HepG2 (cell line): ENCODE data around the gene C1RL. TPM values are rescaled to one million over a fixed set of nuclear protein-coding genes. Genes with fewer than 3 reads are reported as not detected.

Experiments used
- CREB1 ChIP-seq, 2 experiments: fragments of 450-650 bp in 1 of 2; IDR thresholded peaks; 2 replicates each; pipeline ENCODE4 v1.6.1; 2016 to 2017; ENCODE audit warnings: control low read depth in 1 of 2, mild to moderate bottlenecking in 1 of 2, missing compliant biosample characterization in 1 of 2, missing genetic modification characterization in 1 of 2
- FOSL2 ChIP-seq: sonication (generic); formaldehyde crosslinking; IDR thresholded peaks from 2 replicates; pipeline ENCODE4 v1.4.0; 2020; ENCODE audit warnings: missing genetic modification reagents
- GATAD2A ChIP-seq: IDR thresholded peaks from 2 replicates; pipeline ENCODE4 v1.6.1; 2016
- GLMP ChIP-seq: sonication (generic); formaldehyde crosslinking; IDR thresholded peaks from 2 replicates; pipeline ENCODE4 v1.9.0; 2021; ENCODE audit warnings: missing genetic modification reagents, mild to moderate bottlenecking, borderline replicate concordance
- HOXA7 ChIP-seq: sonication (generic); formaldehyde crosslinking; IDR thresholded peaks from 2 replicates; pipeline ENCODE4 v1.8.1; 2022; ENCODE audit warnings: mild to moderate bottlenecking, missing genetic modification reagents, moderate library complexity
- LRRFIP1 ChIP-seq: sonication (generic); formaldehyde crosslinking; conservative IDR thresholded peaks from 2 replicates; pipeline ENCODE4 v1.4.0; 2020; ENCODE audit warnings: missing genetic modification reagents
- MED13 ChIP-seq: sonication (generic); formaldehyde crosslinking; IDR thresholded peaks from 2 replicates; pipeline ENCODE4 v1.5.0; 2020; ENCODE audit warnings: missing genetic modification reagents
- NAIF1 ChIP-seq: sonication (generic); formaldehyde crosslinking; IDR thresholded peaks from 2 replicates; pipeline ENCODE4 v1.5.0; 2020; ENCODE audit warnings: mild to moderate bottlenecking, missing genetic modification reagents, borderline replicate concordance
- NFRKB ChIP-seq: fragments of 450-650 bp; IDR thresholded peaks from 2 replicates; pipeline ENCODE4 v1.6.1; 2017
- PAF1 ChIP-seq: IDR thresholded peaks from 2 replicates; pipeline ENCODE4 v1.6.1; 2016; ENCODE audit warnings: missing genetic modification reagents, missing compliant biosample characterization
- PBX2 ChIP-seq: IDR thresholded peaks from 2 replicates; pipeline ENCODE4 v1.6.1; 2016; ENCODE audit warnings: control low read depth
- RFX1 ChIP-seq: fragments of 450-650 bp; IDR thresholded peaks from 2 replicates; pipeline ENCODE4 v1.6.1; 2017
- SP2 ChIP-seq: sonication (generic); formaldehyde crosslinking; IDR thresholded peaks from 2 replicates; pipeline ENCODE4 v1.5.1; 2020; ENCODE audit warnings: mild to moderate bottlenecking, missing genetic modification reagents
- ZBTB37 ChIP-seq: sonication (generic); formaldehyde crosslinking; IDR thresholded peaks from 2 replicates; pipeline ENCODE4 v1.4.0; 2020; ENCODE audit warnings: mild to moderate bottlenecking, missing genetic modification reagents
- ZBTB39 ChIP-seq: sonication (generic); formaldehyde crosslinking; IDR thresholded peaks from 2 replicates; pipeline ENCODE4 v1.5.0; 2020; ENCODE audit warnings: missing genetic modification reagents
- ZBTB42 ChIP-seq: sonication (generic); formaldehyde crosslinking; IDR thresholded peaks from 2 replicates; pipeline ENCODE4 v1.5.0; 2020; ENCODE audit warnings: mild to moderate bottlenecking, missing genetic modification reagents
- ZNF546 ChIP-seq: sonication (generic); formaldehyde crosslinking; conservative IDR thresholded peaks from 2 replicates; pipeline ENCODE4 v1.8.1; 2023; ENCODE audit warnings: mild to moderate bottlenecking, missing genetic modification reagents
- ZNF564 ChIP-seq: sonication (generic); formaldehyde crosslinking; IDR thresholded peaks from 2 replicates; pipeline ENCODE4 v1.8.1; 2023; ENCODE audit warnings: mild to moderate bottlenecking, missing genetic modification reagents
- ZNF572 ChIP-seq: sonication (generic); formaldehyde crosslinking; IDR thresholded peaks from 2 replicates; pipeline ENCODE4 v1.5.1; 2020; ENCODE audit warnings: mild to moderate bottlenecking, missing genetic modification reagents
- ZNF672 ChIP-seq: sonication (generic); formaldehyde crosslinking; IDR thresholded peaks from 2 replicates; pipeline ENCODE4 v1.8.1; 2022; ENCODE audit warnings: missing genetic modification reagents
- ZNF7 ChIP-seq: IDR thresholded peaks from 2 replicates; pipeline ENCODE4 v1.6.1; 2016; ENCODE audit warnings: missing biosample characterization, missing genetic modification reagents
- ZNF766 ChIP-seq: sonication (generic); formaldehyde crosslinking; IDR thresholded peaks from 2 replicates; pipeline ENCODE4 v1.5.0; 2020; ENCODE audit warnings: missing genetic modification reagents, borderline replicate concordance
- ZNF839 ChIP-seq: sonication (generic); formaldehyde crosslinking; IDR thresholded peaks from 2 replicates; pipeline ENCODE4 v1.4.0; 2020; ENCODE audit warnings: missing genetic modification reagents, mild to moderate bottlenecking, borderline replicate concordance
- polyA plus RNA-seq, 8 experiments: library from polyadenylated mRNA; depleted of rRNA in 3 of 8; stranded (reverse) in 7 of 8; unstranded in 1 of 8; fragments of >200 nt; fragmentation: Illumina TruSeq in 4 of 8; extraction: Trizol in 4 of 8; gene quantifications; 2 replicates each; pipeline versions ENCODE4 v1.2.1 to v1.2.3, GENCODE V29; 2011 to 2016; ENCODE audit warnings: low read depth in 4 of 8, missing spikeins in 1 of 8, mixed read lengths in 1 of 8; ENCODE audit not compliant: insufficient read depth in 1 of 8
- total RNA-seq, 5 experiments: library from RNA; depleted of rRNA; stranded (reverse); fragments of >200 nt; fragmentation: Illumina TruSeq; extraction: Trizol; gene quantifications; 2 replicates each; pipeline ENCODE4 v1.2.3, GENCODE V29; 2016; ENCODE audit warnings: low read depth in 1 of 5

The C1RL gene
- total and polyA plus RNA-seq, 2 of the 13 experiments (the other 11 are each of a cell fraction or from before 2014, with no cell fraction given): 28.9 to 53.1 TPM

GRCh38 chr12:7060353-7060954 lies 48.6 kb downstream of the C1RL start, which contains the start of gene C1S (continued):
- TF ChIP-seq PBX2 (no peak), NAIF1 (CRISPR knock-in tag) (no peak), RFX1 (no peak), ZBTB42 (no peak), ZNF564 (no peak), GLMP (CRISPR knock-in tag) (no peak), LRRFIP1 (CRISPR knock-in tag) (no peak), MED13 (CRISPR knock-in tag) (no peak), ZBTB37 (CRISPR knock-in tag) (no peak), ZNF672 (no peak), ZNF7 (CRISPR knock-in tag) (no peak), CREB1 (IDR thresholded peaks at IDR 0.05) (no peak), CREB1 (CRISPR knock-in tag; IDR thresholded peaks at IDR 0.05) (no peak), PAF1 (no peak), NFRKB (no peak), ZNF839 (CRISPR knock-in tag) (no peak), ZNF766 (CRISPR knock-in tag) (no peak), ZNF546 (CRISPR knock-in tag) (no peak), SP2 (no peak), FOSL2 (CRISPR knock-in tag) (peak; percentile 42; the same call in 1 of the 2 replicates), ZNF572 (CRISPR knock-in tag) (no peak), GATAD2A (CRISPR knock-in tag) (peak; percentile 60; the same call in 1 of the 2 replicates), ZBTB39 (CRISPR knock-in tag) (no peak), HOXA7 (CRISPR knock-in tag) (no peak)
